GM12872 (cell line): ENCODE data around the gene CHD5.

Experiments
- TF ChIP-seq, protein P1 (sequence below): IDR thresholded peaks from 3 replicates; pipeline ENCODE4 v1.5.1; 2011; ENCODE audit warnings: low read depth, mild to moderate bottlenecking, low read length, moderate library complexity; ENCODE audit not compliant: insufficient read depth

CHD5 gene

DNA sequence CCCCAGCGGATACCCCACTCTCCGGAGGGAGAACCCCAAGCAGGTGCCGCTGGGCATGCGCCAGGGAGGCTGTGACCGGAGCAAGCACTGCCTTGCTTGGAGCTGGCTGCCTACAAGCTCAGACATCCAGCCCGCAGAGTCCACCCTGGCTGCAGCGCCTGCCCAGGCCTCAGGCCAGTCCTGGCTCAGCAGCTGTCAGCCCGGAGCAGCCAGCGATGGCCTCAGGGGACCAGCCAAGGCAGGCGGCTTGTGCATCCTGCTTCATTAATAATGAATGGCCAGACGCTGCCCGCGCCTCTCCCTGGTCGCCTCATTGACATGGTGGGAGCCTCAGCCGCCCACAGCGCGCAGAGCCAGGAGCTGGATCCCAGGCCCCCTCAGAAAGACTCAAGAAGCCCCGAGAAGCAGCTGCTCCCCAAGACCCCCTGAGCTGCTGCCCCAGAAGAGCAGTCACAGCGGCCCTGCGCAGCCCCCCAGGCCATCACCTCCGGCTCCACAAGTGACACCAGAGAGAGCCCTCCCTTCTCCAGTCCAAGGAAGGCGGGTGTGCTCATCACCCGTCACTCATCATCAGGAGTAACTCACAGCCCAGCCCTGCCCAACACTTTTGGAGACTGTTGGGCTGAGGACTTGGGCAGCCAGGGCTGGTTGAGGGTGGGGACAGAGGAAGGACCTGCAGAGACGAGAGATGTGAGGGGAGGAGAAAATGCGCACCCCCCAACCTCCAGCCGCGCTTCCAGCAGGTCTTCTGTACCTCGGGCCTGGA lies 114.8 kb downstream of the CHD5 start:
- TF ChIP-seq, protein P1, sequence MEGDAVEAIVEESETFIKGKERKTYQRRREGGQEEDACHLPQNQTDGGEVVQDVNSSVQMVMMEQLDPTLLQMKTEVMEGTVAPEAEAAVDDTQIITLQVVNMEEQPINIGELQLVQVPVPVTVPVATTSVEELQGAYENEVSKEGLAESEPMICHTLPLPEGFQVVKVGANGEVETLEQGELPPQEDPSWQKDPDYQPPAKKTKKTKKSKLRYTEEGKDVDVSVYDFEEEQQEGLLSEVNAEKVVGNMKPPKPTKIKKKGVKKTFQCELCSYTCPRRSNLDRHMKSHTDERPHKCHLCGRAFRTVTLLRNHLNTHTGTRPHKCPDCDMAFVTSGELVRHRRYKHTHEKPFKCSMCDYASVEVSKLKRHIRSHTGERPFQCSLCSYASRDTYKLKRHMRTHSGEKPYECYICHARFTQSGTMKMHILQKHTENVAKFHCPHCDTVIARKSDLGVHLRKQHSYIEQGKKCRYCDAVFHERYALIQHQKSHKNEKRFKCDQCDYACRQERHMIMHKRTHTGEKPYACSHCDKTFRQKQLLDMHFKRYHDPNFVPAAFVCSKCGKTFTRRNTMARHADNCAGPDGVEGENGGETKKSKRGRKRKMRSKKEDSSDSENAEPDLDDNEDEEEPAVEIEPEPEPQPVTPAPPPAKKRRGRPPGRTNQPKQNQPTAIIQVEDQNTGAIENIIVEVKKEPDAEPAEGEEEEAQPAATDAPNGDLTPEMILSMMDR, result no peak

- TF ChIP-seq, protein P1, result no peak
Observed at GRCh38 chr1:6062670-6063069, 117.5 kb downstream of the CHD5 start.

GRCh38 chr1:6059866-6060265 lies 120.3 kb downstream of the CHD5 start:
- TF ChIP-seq, protein P1, result no peak

DNA sequence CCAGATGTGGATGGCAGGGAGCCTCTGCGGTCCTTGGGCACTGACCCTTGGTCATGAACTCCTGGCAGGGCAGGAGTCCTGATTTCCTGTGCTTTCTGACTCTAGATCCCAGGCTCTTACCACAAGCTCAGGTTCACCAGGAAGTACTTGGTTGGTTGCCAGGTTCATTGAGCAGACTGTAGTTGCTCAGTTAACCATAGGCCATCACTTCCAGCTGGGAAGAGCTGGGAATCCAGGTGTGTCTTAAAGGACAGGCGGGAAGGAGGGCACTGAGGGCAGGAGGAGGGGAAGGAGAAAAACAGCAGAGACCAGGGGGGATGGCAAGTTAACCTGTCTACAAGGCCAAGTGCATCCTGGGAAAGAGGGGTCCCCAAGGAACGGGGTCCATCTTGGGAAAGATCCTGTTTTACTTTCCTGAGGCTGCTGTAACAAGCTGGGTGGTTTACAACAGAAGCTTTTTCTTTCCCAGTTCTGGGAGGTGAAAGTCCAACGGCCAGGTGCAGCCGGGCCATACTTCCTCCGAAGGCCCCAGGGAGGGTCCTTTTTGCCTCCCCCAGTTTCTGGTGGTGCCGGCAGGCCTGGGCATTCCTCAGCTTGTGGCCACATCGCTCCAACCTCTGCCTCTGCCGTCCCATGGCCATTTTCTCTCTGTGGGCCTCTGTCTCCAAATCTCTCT lies 122.8 kb downstream of the CHD5 start:
- TF ChIP-seq, protein P1, result no peak

DNA sequence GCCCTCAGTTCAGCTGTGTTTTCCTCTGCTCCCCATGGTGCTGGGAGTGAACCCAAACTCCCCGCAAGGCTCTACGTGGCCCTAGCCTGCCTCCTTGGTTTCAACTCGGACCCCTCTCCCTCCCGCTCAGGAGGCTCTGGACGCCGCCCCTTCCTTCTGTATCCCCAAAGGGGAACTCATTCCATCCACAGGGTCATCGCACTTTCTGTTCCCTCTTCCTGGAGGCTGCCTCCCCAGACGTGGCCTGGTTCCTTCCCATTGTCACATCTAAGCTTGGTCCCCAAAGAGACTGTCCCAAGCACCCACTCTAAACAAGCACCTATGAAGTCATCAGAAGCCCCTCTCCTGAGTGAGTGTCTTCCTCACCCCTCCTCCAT lies 123.6 kb downstream of the CHD5 start:
- TF ChIP-seq, protein P1, result no peak

GRCh38 chr1:6054596-6054995 lies 125.5 kb downstream of the CHD5 start:
- TF ChIP-seq, protein P1, result no peak

DNA sequence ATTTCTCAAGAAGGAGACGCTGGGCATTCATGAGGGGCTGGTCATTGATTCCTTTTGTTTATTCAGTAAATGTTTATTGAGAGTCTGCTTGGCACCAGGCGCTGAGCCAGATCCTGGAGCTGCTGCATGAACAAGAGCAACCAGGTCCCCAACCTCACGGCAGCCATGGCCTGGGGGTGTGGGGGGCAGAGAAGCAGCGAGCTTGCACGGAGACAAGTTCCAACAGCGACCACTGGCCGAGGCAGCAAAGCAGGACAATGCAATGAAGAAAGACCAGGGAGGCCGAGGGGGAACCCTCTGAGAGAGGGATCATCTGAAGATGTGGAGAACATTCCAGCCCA lies 126.9 kb downstream of the CHD5 start:
- TF ChIP-seq, protein P1, result no peak
